GM19455 (cell line): ENCODE data around the gene PSMB7.
"Not testable (repeated sequence)": the region's sequence is repeated elsewhere in the genome, so short reads cannot be mapped to it uniquely, and the experiment has no call there.

Source experiments
- ATAC-seq: cut with Tn5 transposase; IDR thresholded peaks from one replicate; pipeline ENCODE4 v1.9.1; 2021; ENCODE audit not compliant: unreplicated experiment

Gene PSMB7

GRCh38 chr9:124443625-124444024, 28.4 kb upstream of the PSMB7 start:
- no peak for ATAC-seq

GRCh38 chr9:124442826-124443225, 27.6 kb upstream of the PSMB7 start:
- no peak for ATAC-seq

- ATAC-seq = no peak
Measured at GRCh38 chr9:124442379-124442778, 27.1 kb upstream of the PSMB7 start.

GRCh38 chr9:124441291-124441690, 26.0 kb upstream of the PSMB7 start:
- ATAC-seq = no peak

GRCh38 chr9:124440786-124441185, 25.5 kb upstream of the PSMB7 start:
- ATAC-seq = no peak

- no peak for ATAC-seq
Measured at GRCh38 chr9:124439686-124440243, 24.5 kb upstream of the PSMB7 start.

- ATAC-seq = no peak
Measured at GRCh38 chr9:124439086-124439485, 23.8 kb upstream of the PSMB7 start.

GRCh38 chr9:124438091-124438490, 22.8 kb upstream of the PSMB7 start:
- no peak for ATAC-seq

- ATAC-seq = no peak
Measured at GRCh38 chr9:124437086-124437485, 21.8 kb upstream of the PSMB7 start.

GRCh38 chr9:124436320-124436719, 21.1 kb upstream of the PSMB7 start:
- no peak for ATAC-seq

- no peak for ATAC-seq
Measured at GRCh38 chr9:124429530-124429867, 14.3 kb upstream of the PSMB7 start.

GRCh38 chr9:124428751-124429529, 13.7 kb upstream of the PSMB7 start:
- no peak for ATAC-seq

GRCh38 chr9:124427281-124427680, 12.0 kb upstream of the PSMB7 start:
- ATAC-seq = no peak

- no peak for ATAC-seq
Measured at GRCh38 chr9:124426361-124426760, 11.1 kb upstream of the PSMB7 start.

GRCh38 chr9:124425733-124426132, 10.5 kb upstream of the PSMB7 start:
- ATAC-seq = not testable (repeated sequence)

GRCh38 chr9:124423591-124423990, 8.3 kb upstream of the PSMB7 start:
- no peak for ATAC-seq

- ATAC-seq = no peak
Measured at GRCh38 chr9:124423155-124423554, 7.9 kb upstream of the PSMB7 start.

GRCh38 chr9:124420991-124421543, 5.8 kb upstream of the PSMB7 start:
- ATAC-seq = no peak

- no peak for ATAC-seq
Measured at GRCh38 chr9:124419832-124420489, 4.7 kb upstream of the PSMB7 start.

- ATAC-seq = no peak
Measured at GRCh38 chr9:124415852-124416484, 726 bp upstream of the PSMB7 start.

GRCh38 chr9:124414612-124415011, 630 bp downstream of the PSMB7 start:
- no peak for ATAC-seq

- no peak for ATAC-seq
Measured at GRCh38 chr9:124412228-124412575, 3.0 kb downstream of the PSMB7 start.
